Measurements from ENCODE around the gene PLAC9.

GRCh38 chr10:80174641-80175395 lies 42.3 kb downstream of the PLAC9 start:
- TF ChIP-seq CTCF (conservative IDR thresholded peaks at IDR 0.05 in 1 of 2, IDR thresholded peaks at IDR 0.05 in 1 of 2; ENCODE audit: low read depth in 1 of 2, low read length in 2 of 2) (no peak), EZH2 (IDR thresholded peaks at IDR 0.05; ENCODE audit: low read length, missing control alignments) (no peak)
